GM12878 (cell line): ENCODE measurements around the gene RAPGEF4. TPM values are rescaled to one million over a fixed set of nuclear protein-coding genes. Genes with fewer than 3 reads are reported as not detected.

Experiments
- ATAC-seq: fragments of 200-7000 bp; cut with Tn5 transposase; 3 replicates; pipeline ENCODE4 v1.9.1; 2020; ENCODE audit warnings: mild to moderate bottlenecking, moderate library complexity
- BruUV-seq: library from RNA; stranded (reverse); fragments of 400-500 nt; replicated peaks from 2 replicates; lab custom pipeline; 2021; lab: Mats Ljungman, UMichigan
- CTCF ChIA-PET: fragments of 300-600 bp; sonication (Branson Sonifier 250); formaldehyde crosslinking; extraction: SDS; loops from one replicate; lab custom pipeline; 2021; ENCODE audit warnings: inconsistent platforms; lab: Yijun Ruan, JAX
- POLR2A ChIA-PET: fragments of 350-600 bp; formaldehyde crosslinking; extraction: SDS; loops from one replicate; lab custom pipeline; 2021; ENCODE audit warnings: inconsistent platforms; lab: Charles Lee
- RAD21 ChIA-PET: fragments of 300-600 bp; sonication (Branson Sonifier 250); formaldehyde crosslinking; loops from one replicate; lab custom pipeline; 2023; ENCODE audit warnings: antibody characterized with exemption; ENCODE audit not compliant: unreplicated experiment; lab: Charles Lee
- SMC1A ChIA-PET: fragments of 300-600 bp; sonication (Branson Sonifier 250); formaldehyde crosslinking; loops from one replicate; lab custom pipeline; 2023; ENCODE audit not compliant: unreplicated experiment, uncharacterized antibody; lab: Charles Lee
- DNase-seq: peaks from one replicate; pipeline ENCODE4 v3.0.0-alpha.2; 2011; ENCODE audit warnings: low read depth, low spot score
- FAIRE-seq: peaks from 3 replicates; lab custom pipeline; 2011; peaks lifted over from hg19 to GRCh38; lab: Jason Lieb, UNC
- H2AFZ ChIP-seq: 2 replicates; pipeline ENCODE4 v1.6.0; 2011; ENCODE audit warnings: low read depth, low read length, control low read depth; ENCODE audit not compliant: control insufficient read depth
- H3K27ac ChIP-seq: 2 replicates; pipeline ENCODE4 v1.5.1; 2011; ENCODE audit warnings: control low read depth; ENCODE audit not compliant: control insufficient read depth, insufficient read depth
- H3K27me3 ChIP-seq, 2 experiments: replicated peaks in 1 of 2; 2 replicates each; pipeline versions ENCODE4 v1.6.0 to v1.6.1; 2011; ENCODE audit warnings: low read length in 1 of 2; ENCODE audit not compliant: control insufficient read depth in 2 of 2, insufficient read depth in 2 of 2
- H3K36me3 ChIP-seq, 2 experiments: 2 replicates each; pipeline ENCODE4 v1.5.1; 2011; ENCODE audit warnings: low read length in 1 of 2; ENCODE audit not compliant: control insufficient read depth in 2 of 2, insufficient read depth in 2 of 2
- H3K4me1 ChIP-seq: 2 replicates; pipeline ENCODE4 v1.6.1; 2011; ENCODE audit warnings: mild to moderate bottlenecking, low read length, moderate library complexity, mixed read lengths; ENCODE audit not compliant: control insufficient read depth, insufficient read depth
- H3K4me2 ChIP-seq: 2 replicates; pipeline ENCODE4 v1.6.0; 2011; ENCODE audit warnings: control low read depth; ENCODE audit not compliant: control insufficient read depth, insufficient read depth
- H3K4me3 ChIP-seq: fragments of 200-600 bp; sonication (generic); 2 replicates; pipeline ENCODE4 v1.5.1; 2016
- H3K79me2 ChIP-seq: 2 replicates; pipeline ENCODE4 v1.6.0; 2011; ENCODE audit warnings: low read length; ENCODE audit not compliant: control insufficient read depth, insufficient read depth
- H3K9ac ChIP-seq: 2 replicates; pipeline ENCODE4 v1.8.0; 2011; ENCODE audit warnings: low read length, control low read depth, mixed read lengths; ENCODE audit not compliant: control insufficient read depth, insufficient read depth
- H3K9me3 ChIP-seq: replicated peaks from 3 replicates; pipeline ENCODE4 v1.5.1; 2011; ENCODE audit warnings: mild to moderate bottlenecking, low read length; ENCODE audit not compliant: control insufficient read depth, insufficient read depth
- H4K20me1 ChIP-seq: 2 replicates; pipeline ENCODE4 v1.6.0; 2011; ENCODE audit not compliant: control insufficient read depth, insufficient read depth
- BACH1 ChIP-seq: fragments of 450-650 bp; IDR thresholded peaks from 2 replicates; pipeline ENCODE4 v1.6.1; 2017; ENCODE audit warnings: mild to moderate bottlenecking, borderline replicate concordance
- CBX5 ChIP-seq: sonication (generic); IDR thresholded peaks from 2 replicates; pipeline ENCODE4 v1.6.1; 2016; ENCODE audit warnings: low read depth, moderate library complexity, mild to moderate bottlenecking, inconsistent platforms
- CHD4 ChIP-seq: fragments of 200-600 bp; sonication (generic); IDR thresholded peaks from 2 replicates; pipeline ENCODE4 v1.6.1; 2016; ENCODE audit warnings: mild to moderate bottlenecking
- E2F4 ChIP-seq: IDR thresholded peaks from 2 replicates; pipeline ENCODE4 v1.6.1; 2012; ENCODE audit warnings: low read depth, low read length, improper control_type of control experiment
- EED ChIP-seq: sonication (generic); IDR thresholded peaks from 2 replicates; pipeline ENCODE4 v1.6.1; 2016; ENCODE audit warnings: antibody characterized with exemption, low read depth
- EZH2 ChIP-seq: IDR thresholded peaks from 2 replicates; pipeline ENCODE4 v1.6.1; 2012; ENCODE audit warnings: low read depth, mild to moderate bottlenecking, control low read depth, inconsistent platforms, low read length, borderline replicate concordance; ENCODE audit not compliant: control insufficient read depth
- NFYB ChIP-seq: IDR thresholded peaks from 2 replicates; pipeline ENCODE4 v1.6.1; 2011; ENCODE audit warnings: low read depth, mild to moderate bottlenecking, low read length, improper control_type of control experiment, moderate library complexity; ENCODE audit not compliant: insufficient read depth
- PAX5 ChIP-seq: IDR thresholded peaks from 2 replicates; pipeline ENCODE4 v1.6.1; 2011; ENCODE audit warnings: low read depth, low read length, borderline replicate concordance
- STAT3 ChIP-seq: IDR thresholded peaks from 2 replicates; pipeline ENCODE4 v1.6.1; 2011; ENCODE audit warnings: low read depth, low read length, improper control_type of control experiment
- ZBTB4 ChIP-seq: fragments of 450-650 bp; formaldehyde crosslinking; IDR thresholded peaks from 2 replicates; pipeline ENCODE4 v1.4.0; 2022; ENCODE audit warnings: mild to moderate bottlenecking, moderate library complexity
- WGBS: methylation state at CpG from one replicate; pipeline ENCODE4 v1.1.6; 2016; ENCODE audit warnings: low lambda C conversion rate; ENCODE audit not compliant: insufficient replicate concordance, insufficient coverage; ENCODE audit errors: missing lambda C conversion rate; 5-methylcytosine and 5-hydroxymethylcytosine counted together
- in situ Hi-C: fragments of 300-500 bp; cut with MboI; formaldehyde crosslinking; loops from 9 replicates; pipeline ENCODE4 v1.14.3; 2018; ENCODE audit warnings: mixed read lengths
- intact Hi-C: fragments of 100-400 bp; cut with micrococcal nuclease; formaldehyde crosslinking; loops from one replicate; pipeline ENCODE4 v1.14.2; 2022; ENCODE audit not compliant: unreplicated experiment
- polyA plus RNA-seq, 11 experiments: library from polyadenylated mRNA; depleted of rRNA in 4 of 11; unstranded in 6 of 11; stranded (reverse) in 5 of 11; fragments of >200 nt; fragmentation: Nextera tagmentation in 4 of 11; fragmentation: Illumina TruSeq in 1 of 11; extraction: Ambion mirVana in 4 of 11; extraction: Trizol in 1 of 11; gene quantifications; 1 replicate in 1 of 11; 2 replicates in 10 of 11; pipeline versions ENCODE4 v1.2.1 to v1.2.3, GENCODE V29; 2011 to 2016; ENCODE audit warnings: inconsistent platforms in 2 of 11, missing spikeins in 2 of 11, low read depth in 1 of 11
- total RNA-seq, 4 experiments: library from RNA; depleted of rRNA in 3 of 4; stranded (reverse); fragments of >200 nt in 3 of 4; fragmentation: Illumina TruSeq in 1 of 4; extraction: Trizol in 1 of 4; gene quantifications; 2 replicates each; pipeline versions ENCODE4 v1.2.1 to v1.2.3, GENCODE V29; 2013 to 2021
- TF ChIP-seq, protein P1 (sequence below): IDR thresholded peaks from 2 replicates; pipeline ENCODE4 v1.6.1; 2011; ENCODE audit warnings: low read depth, low read length, improper control_type of control experiment, borderline replicate concordance

The RAPGEF4 gene
- total and polyA plus RNA-seq, 10 of the 15 experiments (the other 5 are each of a cell fraction or from before 2014, with no cell fraction given) = 0.18 TPM; not detected in 8

DNA sequence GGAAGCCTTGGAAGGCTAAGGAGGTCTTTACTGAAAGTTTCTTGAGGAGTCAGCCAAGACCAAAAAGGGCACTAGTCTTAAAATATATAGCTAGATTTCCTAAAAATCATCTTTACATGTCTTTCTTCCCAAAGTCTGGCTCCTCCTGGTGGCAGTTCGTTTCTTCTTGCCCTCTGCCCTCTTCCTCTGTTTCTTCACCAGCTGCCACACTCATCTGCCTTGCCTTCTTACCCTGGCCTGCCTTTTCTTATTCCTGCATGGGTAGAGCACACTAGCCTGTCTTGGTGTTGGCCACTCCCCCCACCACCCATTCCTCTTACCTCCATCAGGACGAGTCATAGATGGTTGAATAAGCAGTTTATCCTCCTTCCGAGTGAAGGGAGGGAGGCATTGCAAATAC lies 129.8 kb downstream of the RAPGEF4 start:
- Histone ChIP-seq H3K27ac (no peak overlapping the region), H3K9ac (no peak overlapping the region), H3K36me3 (no peaks in the 10 kb centered on the region), H4K20me1 (no peaks in the 10 kb centered on the region), H2AFZ (no peak overlapping the region), H3K4me2 (no peak overlapping the region), H3K27me3 (peaks cover 0 to 4% of the 10 kb centered on the region in 2 experiments; a peak in 1 of 4 replicates), H3K79me2 (no peaks in the 10 kb centered on the region), H3K4me3 (no peak overlapping the region), H3K4me1 (no peaks in the 10 kb centered on the region), H3K9me3 (no peaks in the 10 kb centered on the region)
- in situ Hi-C loops (loop anchor here (5.0 kb wide), 1 partner anchor 62 kb away; no protein-coding TSS in a partner anchor), intact Hi-C loops (loop anchor here (2.0 kb wide), 1 partner anchor 59 kb away; no protein-coding TSS in a partner anchor)
- ATAC-seq (no peak), FAIRE-seq (no peak), DNase-seq (no peak)
- TF ChIP-seq NFYB = no peak
- TF ChIP-seq CBX5 = no peak
- TF ChIP-seq STAT3 = no peak
- TF ChIP-seq EED = no peak
- no peak for TF ChIP-seq BACH1
- no peak for TF ChIP-seq CHD4
- no peak for TF ChIP-seq EZH2
- no peak for TF ChIP-seq E2F4
- TF ChIP-seq PAX5 = no peak
- TF ChIP-seq, protein P1, sequence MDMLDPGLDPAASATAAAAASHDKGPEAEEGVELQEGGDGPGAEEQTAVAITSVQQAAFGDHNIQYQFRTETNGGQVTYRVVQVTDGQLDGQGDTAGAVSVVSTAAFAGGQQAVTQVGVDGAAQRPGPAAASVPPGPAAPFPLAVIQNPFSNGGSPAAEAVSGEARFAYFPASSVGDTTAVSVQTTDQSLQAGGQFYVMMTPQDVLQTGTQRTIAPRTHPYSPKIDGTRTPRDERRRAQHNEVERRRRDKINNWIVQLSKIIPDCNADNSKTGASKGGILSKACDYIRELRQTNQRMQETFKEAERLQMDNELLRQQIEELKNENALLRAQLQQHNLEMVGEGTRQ = no peak
- no peak for TF ChIP-seq ZBTB4
- BruUV-seq = no TSS peak
- ChIA-PET POLR2A (no interaction called here), CTCF (interaction anchor here (0.7 to 4.2 kb wide), 5 partner anchors 49 to 361 kb away, joined by 3 to 34 read pairs (median 4); no protein-coding TSS in a partner anchor), RAD21 (interaction anchor here (1.4 to 1.7 kb wide), 2 partner anchors 65 to 66 kb away, joined by 5 read pairs; no protein-coding TSS in a partner anchor), SMC1A (interaction anchor here (0.6 kb wide), 1 partner anchor 52 kb away, joined by 3 read pairs; no protein-coding TSS in a partner anchor)
- 35% methylated on average over 3 of the region's 3 CpGs for WGBS
